ENCODE measurements around the gene GAGE10. TPM values are rescaled to one million over a fixed set of nuclear protein-coding genes. Genes with fewer than 3 reads are reported as not detected.
A peak's percentile ranks its signal among the peaks of the same experiment; 100 is the strongest.
"Not testable (repeated sequence)": the region's sequence is repeated elsewhere in the genome, so short reads cannot be mapped to it uniquely, and the experiment has no call there.

GAGE10 gene
- total RNA-seq, 2 donors from 2014 or later: not detected

DNA sequence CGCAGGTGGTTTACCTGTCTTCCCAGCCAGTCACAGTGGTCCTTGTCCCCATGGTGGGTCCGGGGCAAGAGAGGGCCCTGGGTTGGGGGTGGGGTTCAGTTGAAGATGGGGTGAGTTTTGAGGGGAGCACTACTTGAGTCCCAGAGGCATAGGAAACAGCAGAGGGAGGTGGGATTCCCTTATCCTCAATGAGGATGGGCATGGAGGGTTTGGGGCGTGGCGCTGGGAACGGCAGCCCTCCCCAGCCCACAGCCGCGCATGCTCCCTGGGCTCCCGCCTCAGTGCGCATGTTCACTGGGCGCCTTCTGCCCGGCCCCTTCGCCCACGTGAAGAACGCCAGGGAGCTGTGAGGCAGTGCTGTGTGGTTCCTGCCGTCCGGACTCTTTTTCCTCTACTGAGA lies 27.8 kb downstream of the GAGE10 start, which contains the start of gene GAGE13:
GAGE13 (plus strand) TSS at position 301 of the 400 bp plus-strand sequence. CDS start 1,156 bp downstream, outside the sequence.
- H3K27ac ChIP-seq (ENCODE audit: low read depth, low read length); H3K27me3 ChIP-seq (ENCODE audit: control insufficient read depth, insufficient read depth, low read length, poor library complexity, severe bottlenecking); H3K4me1 Mint-ChIP-seq; H3K27ac Mint-ChIP-seq; H3K36me3 Mint-ChIP-seq (ENCODE audit: low read depth); H3K27me3 Mint-ChIP-seq (ENCODE audit: insufficient read depth); H3K9me3 ChIP-seq (ENCODE audit: control insufficient read depth, low read length); H3K4me3 ChIP-seq (ENCODE audit: low read length); H3K9ac ChIP-seq (ENCODE audit: extremely low read depth, low read length, poor library complexity, severe bottlenecking); H3K9me3 Mint-ChIP-seq; H3K36me3 ChIP-seq (ENCODE audit: control insufficient read depth, insufficient read depth, low read length); DNase-seq; H3K4me1 ChIP-seq (ENCODE audit: control insufficient read depth, insufficient read depth, low read length); H3K4me3 Mint-ChIP-seq: not testable (repeated sequence)
- no CpG with 5 or more reads among the region's 16 CpGs for WGBS, 2 experiments (ENCODE audit: insufficient coverage in 1 of 2, insufficient read length in 1 of 2)

DNA sequence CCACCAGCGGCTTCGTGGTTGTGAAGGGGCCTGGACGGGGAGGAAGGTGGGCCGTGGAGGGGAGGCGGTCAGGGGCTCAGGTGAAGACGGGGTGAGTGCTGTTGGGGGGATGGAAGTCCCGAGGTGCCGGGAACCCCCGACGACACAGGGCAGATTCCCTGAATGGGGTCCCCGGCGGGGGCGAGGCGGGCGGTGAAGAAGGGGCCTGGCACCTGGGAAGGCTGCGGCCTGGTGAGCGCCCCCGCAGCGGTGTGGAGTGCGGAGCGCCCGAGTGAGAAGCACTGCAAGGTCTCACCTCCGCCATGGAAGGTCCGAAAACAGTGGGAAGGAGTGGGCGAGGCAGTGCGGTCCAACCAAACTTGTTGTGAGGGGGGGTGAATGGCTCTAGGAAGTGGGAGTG lies 28.4 kb downstream of the GAGE10 start:
- not testable (repeated sequence) for DNase-seq; H3K9ac ChIP-seq (ENCODE audit: extremely low read depth, low read length, poor library complexity, severe bottlenecking); H3K36me3 Mint-ChIP-seq (ENCODE audit: low read depth); H3K4me3 ChIP-seq (ENCODE audit: low read length); H3K27me3 ChIP-seq (ENCODE audit: control insufficient read depth, insufficient read depth, low read length, poor library complexity, severe bottlenecking); H3K4me1 ChIP-seq (ENCODE audit: control insufficient read depth, insufficient read depth, low read length); H3K27ac ChIP-seq (ENCODE audit: low read depth, low read length); H3K4me1 Mint-ChIP-seq; H3K9me3 Mint-ChIP-seq; H3K36me3 ChIP-seq (ENCODE audit: control insufficient read depth, insufficient read depth, low read length); H3K4me3 Mint-ChIP-seq; H3K27me3 Mint-ChIP-seq (ENCODE audit: insufficient read depth); H3K27ac Mint-ChIP-seq; H3K9me3 ChIP-seq (ENCODE audit: control insufficient read depth, low read length)
- WGBS, 2 experiments (ENCODE audit: insufficient coverage in 1 of 2, insufficient read length in 1 of 2): 95% methylated on average over 11 of the region's 26 CpGs; no CpG with 5 or more reads in 1 of the 2 experiments

DNA sequence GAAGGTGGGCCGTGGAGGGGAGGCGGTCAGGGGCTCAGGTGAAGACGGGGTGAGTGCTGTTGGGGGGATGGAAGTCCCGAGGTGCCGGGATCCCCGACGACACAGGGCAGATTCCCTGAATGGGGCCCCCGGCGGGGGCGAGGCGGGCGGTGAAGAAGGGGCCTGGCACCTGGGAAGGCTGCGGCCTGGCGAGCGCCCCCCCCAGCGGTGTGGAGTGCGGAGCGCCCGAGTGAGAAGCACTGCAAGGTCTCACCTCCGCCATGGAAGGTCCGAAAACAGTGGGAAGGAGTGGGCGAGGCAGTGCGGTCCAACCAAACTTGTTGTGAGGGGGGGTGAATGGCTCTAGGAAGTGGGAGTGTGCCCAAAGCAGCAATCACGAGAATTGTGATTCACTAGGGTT lies 38.0 kb downstream of the GAGE10 start:
- DNase-seq: not testable (repeated sequence)
- WGBS, 2 experiments (ENCODE audit: insufficient coverage in 1 of 2, insufficient read length in 1 of 2): no CpG with 5 or more reads among the region's 24 CpGs

DNA sequence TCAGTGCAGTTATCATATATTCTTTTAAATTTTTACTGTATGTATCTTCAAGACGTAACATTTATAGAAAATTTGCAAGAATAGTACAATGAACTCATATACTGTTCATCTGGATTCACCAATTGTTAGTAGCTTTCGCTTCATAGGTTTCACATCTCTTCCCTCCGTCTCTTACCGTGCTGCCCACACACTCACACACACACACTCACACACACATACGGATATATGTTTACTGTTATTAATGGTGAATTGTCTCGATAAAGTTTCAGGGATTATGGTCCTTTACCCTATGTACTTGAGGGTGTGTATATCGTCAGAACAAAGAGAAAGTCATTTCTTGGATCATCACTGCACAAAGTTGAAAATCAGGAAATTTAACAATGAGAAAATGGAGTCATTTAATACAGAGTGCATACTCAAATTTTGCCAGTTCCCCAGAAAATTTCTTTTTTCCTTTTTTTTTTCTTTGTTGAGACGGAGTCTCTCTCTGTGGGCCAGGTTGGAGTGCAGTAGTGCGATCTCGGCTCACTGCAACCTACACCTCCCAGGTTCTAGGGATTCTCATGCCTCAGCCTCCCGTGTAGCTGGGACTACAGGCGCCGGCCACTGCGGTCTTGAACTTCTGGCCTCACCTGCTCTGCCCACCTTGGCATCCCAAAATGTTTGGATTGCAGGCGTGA lies 41.2 kb downstream of the GAGE10 start:
- H3K4me3 ChIP-seq (ENCODE audit: low read length); H3K36me3 ChIP-seq (ENCODE audit: control insufficient read depth, insufficient read depth, low read length); H3K4me1 ChIP-seq (ENCODE audit: control insufficient read depth, insufficient read depth, low read length); H3K9me3 ChIP-seq (ENCODE audit: control insufficient read depth, low read length); H3K9ac ChIP-seq (ENCODE audit: extremely low read depth, low read length, poor library complexity, severe bottlenecking); H3K4me3 Mint-ChIP-seq; H3K27ac Mint-ChIP-seq; H3K27me3 Mint-ChIP-seq (ENCODE audit: insufficient read depth); H3K4me1 Mint-ChIP-seq; H3K27me3 ChIP-seq (ENCODE audit: control insufficient read depth, insufficient read depth, low read length, poor library complexity, severe bottlenecking); DNase-seq; H3K36me3 Mint-ChIP-seq (ENCODE audit: low read depth); H3K27ac ChIP-seq (ENCODE audit: low read depth, low read length); H3K9me3 Mint-ChIP-seq: not testable (repeated sequence)
- 44 to 100% methylated on average over 1 to 2 of the region's 15 CpGs for WGBS, 2 experiments (ENCODE audit: insufficient coverage in 1 of 2, insufficient read length in 1 of 2)

More for the DNA sequence above, 38.0 kb downstream of the GAGE10 start:
- H3K4me1 ChIP-seq (ENCODE audit: control insufficient read depth, insufficient read depth, low read length); H3K4me3 Mint-ChIP-seq; H3K9ac ChIP-seq (ENCODE audit: extremely low read depth, low read length, poor library complexity, severe bottlenecking); H3K4me1 Mint-ChIP-seq; H3K36me3 Mint-ChIP-seq (ENCODE audit: low read depth); H3K27me3 ChIP-seq (ENCODE audit: control insufficient read depth, insufficient read depth, low read length, poor library complexity, severe bottlenecking); H3K27me3 Mint-ChIP-seq (ENCODE audit: insufficient read depth); H3K36me3 ChIP-seq (ENCODE audit: control insufficient read depth, insufficient read depth, low read length); H3K27ac ChIP-seq (ENCODE audit: low read depth, low read length); H3K4me3 ChIP-seq (ENCODE audit: low read length); H3K9me3 ChIP-seq (ENCODE audit: control insufficient read depth, low read length); H3K9me3 Mint-ChIP-seq; H3K27ac Mint-ChIP-seq: not testable (repeated sequence)

DNA sequence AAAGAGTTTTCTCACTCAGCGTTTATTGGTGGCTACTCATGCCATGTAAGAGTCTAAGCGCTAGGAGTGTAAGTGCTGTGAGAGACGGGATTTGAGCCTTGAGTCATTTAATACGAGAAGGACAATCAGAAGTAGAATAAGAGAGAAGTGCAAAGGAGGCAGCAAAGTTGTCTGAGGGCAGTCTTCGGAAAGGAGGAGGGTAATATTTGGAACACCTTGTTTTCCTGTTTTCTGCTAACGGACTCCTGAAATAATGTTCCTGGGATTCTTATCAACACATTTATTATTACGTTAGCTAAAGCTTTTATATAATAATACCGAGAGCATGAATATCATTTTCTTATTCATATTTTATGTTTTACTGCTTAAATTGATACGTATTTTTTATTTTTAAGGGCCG lies 42.0 kb downstream of the GAGE10 start:
- not testable (repeated sequence) for H3K36me3 ChIP-seq (ENCODE audit: control insufficient read depth, insufficient read depth, low read length); H3K27me3 ChIP-seq (ENCODE audit: control insufficient read depth, insufficient read depth, low read length, poor library complexity, severe bottlenecking); H3K27ac Mint-ChIP-seq; H3K27me3 Mint-ChIP-seq (ENCODE audit: insufficient read depth); H3K9me3 Mint-ChIP-seq; H3K4me3 Mint-ChIP-seq; DNase-seq; H3K4me1 Mint-ChIP-seq; H3K9me3 ChIP-seq (ENCODE audit: control insufficient read depth, low read length); H3K27ac ChIP-seq (ENCODE audit: low read depth, low read length); H3K9ac ChIP-seq (ENCODE audit: extremely low read depth, low read length, poor library complexity, severe bottlenecking); H3K4me1 ChIP-seq (ENCODE audit: control insufficient read depth, insufficient read depth, low read length); H3K4me3 ChIP-seq (ENCODE audit: low read length); H3K36me3 Mint-ChIP-seq (ENCODE audit: low read depth)
- 90% methylated on average over 1 of the region's 10 CpGs; no CpG with 5 or more reads in 1 of the 2 experiments for WGBS, 2 experiments (ENCODE audit: insufficient coverage in 1 of 2, insufficient read length in 1 of 2)

DNA sequence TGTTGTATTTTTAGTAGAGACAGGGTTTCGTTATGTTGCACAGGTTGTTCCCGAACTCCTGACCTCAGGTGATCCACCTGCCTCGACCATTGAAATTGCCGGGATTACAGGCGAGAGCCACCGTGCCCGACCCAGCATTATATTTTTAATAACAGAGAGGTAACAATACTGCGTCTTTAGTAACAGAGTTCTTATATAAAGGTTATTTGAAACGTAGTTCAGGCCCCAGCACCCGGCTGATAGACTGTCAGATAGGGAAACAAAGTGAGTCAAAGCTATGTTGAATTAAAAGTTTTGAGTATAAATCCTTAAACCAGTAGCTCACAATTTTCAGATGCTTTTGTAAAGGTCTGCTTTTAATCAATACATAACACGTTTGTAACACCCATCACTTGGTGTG lies 42.7 kb downstream of the GAGE10 start:
- DNase-seq: peak; percentile 44
- H3K27me3 Mint-ChIP-seq (ENCODE audit: insufficient read depth); H3K4me1 Mint-ChIP-seq: not testable (repeated sequence)

More for the DNA sequence above, 42.7 kb downstream of the GAGE10 start:
- H3K36me3 Mint-ChIP-seq (ENCODE audit: low read depth); H3K4me3 ChIP-seq (ENCODE audit: low read length); H3K4me1 ChIP-seq (ENCODE audit: control insufficient read depth, insufficient read depth, low read length); H3K27ac ChIP-seq (ENCODE audit: low read depth, low read length); H3K9ac ChIP-seq (ENCODE audit: extremely low read depth, low read length, poor library complexity, severe bottlenecking); H3K27me3 ChIP-seq (ENCODE audit: control insufficient read depth, insufficient read depth, low read length, poor library complexity, severe bottlenecking); H3K9me3 Mint-ChIP-seq; H3K27ac Mint-ChIP-seq; H3K36me3 ChIP-seq (ENCODE audit: control insufficient read depth, insufficient read depth, low read length); H3K9me3 ChIP-seq (ENCODE audit: control insufficient read depth, low read length); H3K4me3 Mint-ChIP-seq: not testable (repeated sequence)
- WGBS, 2 experiments (ENCODE audit: insufficient coverage in 1 of 2, insufficient read length in 1 of 2): 91% methylated on average over 5 of the region's 11 CpGs; no CpG with 5 or more reads in 1 of the 2 experiments

Measured in endodermal cell (in vitro differentiated cells).